Measurements from ENCODE around the gene VSIG1.

VSIG1 gene

GRCh38 chrX:108064613-108065012, 19.7 kb downstream of the VSIG1 start:
- H3K36me3 ChIP-seq (ENCODE audit: insufficient read depth, low read length) = no peaks in the 10 kb centered on the region
- H3K27me3 ChIP-seq (ENCODE audit: insufficient read depth, low read length) = no peaks in the 10 kb centered on the region
- no peak overlapping the region for H3K4me2 ChIP-seq (ENCODE audit: low read length)
- no peaks in the 10 kb centered on the region for H4K20me1 ChIP-seq (ENCODE audit: insufficient read depth, low read length)
- no peak overlapping the region for H3K4me3 ChIP-seq (ENCODE audit: low read depth, low read length, poor library complexity, severe bottlenecking)
- TF ChIP-seq EZH2 (IDR thresholded peaks at IDR 0.05; ENCODE audit: borderline replicate concordance, low read length) (no peak), CTCF (IDR thresholded peaks at IDR 0.05; ENCODE audit: low read length) (no peak)
- H3K4me1 ChIP-seq (ENCODE audit: insufficient read depth, low read length, severe bottlenecking) = no peaks in the 10 kb centered on the region
- no peaks in the 10 kb centered on the region for H3K79me2 ChIP-seq (ENCODE audit: insufficient read depth, low read length)
- H3K9me3 ChIP-seq (ENCODE audit: low read length) = no peaks in the 10 kb centered on the region
- no peak overlapping the region for H3K9ac ChIP-seq (ENCODE audit: low read length)
- no peak overlapping the region for H3K27ac ChIP-seq (ENCODE audit: low read depth, low read length, poor library complexity, severe bottlenecking)
- no peaks in the 10 kb centered on the region for H3F3A ChIP-seq (ENCODE audit: insufficient read depth, low read length)
- H2AFZ ChIP-seq (ENCODE audit: low read length) = no peak overlapping the region
- H3K9me2 ChIP-seq (ENCODE audit: low read depth, low read length) = no peaks in the 10 kb centered on the region

DNA sequence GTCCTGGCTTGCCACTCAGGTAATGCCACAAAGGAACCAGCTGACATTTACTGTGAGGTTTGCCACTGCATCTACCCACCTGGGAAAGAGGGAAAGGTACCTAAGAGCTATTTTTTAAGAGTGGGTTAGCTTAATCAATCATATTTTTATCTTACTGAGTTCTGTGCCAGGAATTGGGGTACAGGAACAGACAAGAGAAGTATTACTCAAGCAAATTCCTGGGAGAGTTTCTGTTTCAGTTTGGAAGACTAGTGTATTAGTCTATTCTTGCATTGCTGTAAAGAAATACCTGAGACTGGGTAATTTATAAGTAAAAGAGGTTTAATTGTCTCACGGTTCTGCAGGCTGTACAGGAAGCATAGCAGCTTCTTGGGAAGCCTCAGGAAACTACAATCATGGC, 23.3 kb downstream of the VSIG1 start:
- Histone ChIP-seq H3K4me1 (ENCODE audit: insufficient read depth, low read length, severe bottlenecking) (no peaks in the 10 kb centered on the region), H3K4me3 (ENCODE audit: low read depth, low read length, poor library complexity, severe bottlenecking) (no peak overlapping the region), H4K20me1 (ENCODE audit: insufficient read depth, low read length) (no peaks in the 10 kb centered on the region), H3K4me2 (ENCODE audit: low read length) (no peak overlapping the region), H3K27me3 (ENCODE audit: insufficient read depth, low read length) (no peaks in the 10 kb centered on the region), H3K9ac (ENCODE audit: low read length) (no peak overlapping the region), H3K79me2 (ENCODE audit: insufficient read depth, low read length) (no peaks in the 10 kb centered on the region), H2AFZ (ENCODE audit: low read length) (no peak overlapping the region), H3K27ac (ENCODE audit: low read depth, low read length, poor library complexity, severe bottlenecking) (no peak overlapping the region), H3K36me3 (ENCODE audit: insufficient read depth, low read length) (no peaks in the 10 kb centered on the region), H3K9me2 (ENCODE audit: low read depth, low read length) (no peaks in the 10 kb centered on the region), H3K9me3 (ENCODE audit: low read length) (no peaks in the 10 kb centered on the region), H3F3A (ENCODE audit: insufficient read depth, low read length) (no peaks in the 10 kb centered on the region)
- TF ChIP-seq EZH2 (IDR thresholded peaks at IDR 0.05; ENCODE audit: borderline replicate concordance, low read length) = no peak
- no peak for TF ChIP-seq CTCF (IDR thresholded peaks at IDR 0.05; ENCODE audit: low read length)

GRCh38 chrX:108070891-108071290, 26.0 kb downstream of the VSIG1 start:
- H3K79me2 ChIP-seq (ENCODE audit: insufficient read depth, low read length) = no peaks in the 10 kb centered on the region
- H3K4me3 ChIP-seq (ENCODE audit: low read depth, low read length, poor library complexity, severe bottlenecking) = no peak overlapping the region
- H4K20me1 ChIP-seq (ENCODE audit: insufficient read depth, low read length) = no peaks in the 10 kb centered on the region
- H3K27ac ChIP-seq (ENCODE audit: low read depth, low read length, poor library complexity, severe bottlenecking) = no peak overlapping the region
- H3K9me3 ChIP-seq (ENCODE audit: low read length) = no peaks in the 10 kb centered on the region
- no peaks in the 10 kb centered on the region for H3K27me3 ChIP-seq (ENCODE audit: insufficient read depth, low read length)
- no peaks in the 10 kb centered on the region for H3K9me2 ChIP-seq (ENCODE audit: low read depth, low read length)
- TF ChIP-seq CTCF (IDR thresholded peaks at IDR 0.05; ENCODE audit: low read length) = no peak
- TF ChIP-seq EZH2 (IDR thresholded peaks at IDR 0.05; ENCODE audit: borderline replicate concordance, low read length) = no peak
- no peak overlapping the region for H2AFZ ChIP-seq (ENCODE audit: low read length)
- no peaks in the 10 kb centered on the region for H3F3A ChIP-seq (ENCODE audit: insufficient read depth, low read length)
- no peaks in the 10 kb centered on the region for H3K36me3 ChIP-seq (ENCODE audit: insufficient read depth, low read length)
- no peak overlapping the region for H3K9ac ChIP-seq (ENCODE audit: low read length)
- H3K4me2 ChIP-seq (ENCODE audit: low read length) = no peak overlapping the region
- H3K4me1 ChIP-seq (ENCODE audit: insufficient read depth, low read length, severe bottlenecking) = no peaks in the 10 kb centered on the region
